NOMO-1 (cell line): ENCODE measurements around the gene ZNF423.

ENCODE experiments used
- DNase-seq, 2 experiments: peaks; one replicate each; lab custom pipeline; 2025; ENCODE audit not compliant: unreplicated experiment in 2 of 2; lab: John Stamatoyannopoulos, UW

ZNF423 gene

DNA sequence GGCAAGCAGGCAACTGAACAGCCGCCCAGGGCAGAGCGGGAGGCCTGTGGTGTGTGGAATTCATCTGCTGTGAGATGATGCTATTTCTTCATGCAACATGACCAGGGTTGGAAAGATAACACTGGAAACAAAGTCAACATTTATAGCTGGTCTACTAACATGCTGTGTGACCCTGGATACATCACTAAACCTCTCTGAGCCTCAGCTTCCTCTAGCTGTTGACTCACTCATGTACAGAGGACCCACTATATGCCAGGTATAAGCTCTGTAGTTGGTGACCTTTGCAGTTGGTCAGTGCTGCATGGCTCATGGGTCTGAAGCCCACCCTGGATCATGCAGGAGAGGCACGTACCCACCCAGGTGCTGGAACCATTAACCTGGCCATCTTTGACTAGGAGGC is 180.9 kb downstream of the ZNF423 start:
- DNase-seq = no peak

GRCh38 chr16:49674351-49674851 is 181.5 kb downstream of the ZNF423 start:
- no peak for DNase-seq

DNA sequence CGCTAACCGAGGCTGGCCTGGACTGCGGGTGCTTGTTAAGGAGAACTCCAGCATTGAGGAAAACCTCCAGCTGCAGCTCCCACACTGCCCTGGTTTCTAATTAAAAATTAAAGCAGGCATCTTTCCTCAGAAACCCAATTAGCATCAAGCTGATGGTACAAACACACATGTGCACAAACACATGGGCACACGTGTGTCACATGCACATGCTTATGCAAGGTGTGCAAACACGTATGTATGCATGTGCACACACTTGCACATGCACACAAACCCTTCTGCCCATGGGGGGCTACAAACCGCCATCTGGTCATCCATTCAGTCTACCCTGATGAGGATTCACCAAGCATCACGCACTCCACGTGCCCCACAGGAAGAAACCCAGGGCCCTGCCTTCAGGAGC is 182.5 kb downstream of the ZNF423 start:
- no peak for DNase-seq

GRCh38 chr16:49672753-49673152 is 183.2 kb downstream of the ZNF423 start:
- DNase-seq = no peak

GRCh38 chr16:49671333-49671732 is 184.6 kb downstream of the ZNF423 start:
- DNase-seq = no peak

DNA sequence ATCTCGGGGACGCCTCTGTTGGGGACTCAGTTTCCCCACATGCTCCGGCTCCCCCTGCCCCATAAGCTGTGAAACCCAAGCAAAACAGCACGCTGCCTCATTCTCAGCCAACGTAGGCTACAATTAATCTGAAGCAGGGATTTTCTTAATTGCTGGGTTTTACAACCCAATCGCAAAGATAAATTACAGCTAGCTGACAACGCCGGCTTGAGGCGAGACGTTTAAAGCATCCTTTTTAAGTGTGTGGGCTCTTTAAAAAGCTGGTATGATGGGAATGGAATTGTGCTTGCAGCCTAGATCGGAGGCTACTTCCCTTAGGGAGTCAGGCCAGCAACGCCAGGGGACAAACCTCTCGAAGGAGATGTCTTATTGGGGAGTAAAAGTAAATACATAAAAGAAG is 185.3 kb downstream of the ZNF423 start:
- DNase-seq = no peak

GRCh38 chr16:49665482-49666230 is 190.3 kb downstream of the ZNF423 start:
- no peak for DNase-seq

GRCh38 chr16:49664221-49665215 is 191.4 kb downstream of the ZNF423 start:
- DNase-seq = no peak

DNA sequence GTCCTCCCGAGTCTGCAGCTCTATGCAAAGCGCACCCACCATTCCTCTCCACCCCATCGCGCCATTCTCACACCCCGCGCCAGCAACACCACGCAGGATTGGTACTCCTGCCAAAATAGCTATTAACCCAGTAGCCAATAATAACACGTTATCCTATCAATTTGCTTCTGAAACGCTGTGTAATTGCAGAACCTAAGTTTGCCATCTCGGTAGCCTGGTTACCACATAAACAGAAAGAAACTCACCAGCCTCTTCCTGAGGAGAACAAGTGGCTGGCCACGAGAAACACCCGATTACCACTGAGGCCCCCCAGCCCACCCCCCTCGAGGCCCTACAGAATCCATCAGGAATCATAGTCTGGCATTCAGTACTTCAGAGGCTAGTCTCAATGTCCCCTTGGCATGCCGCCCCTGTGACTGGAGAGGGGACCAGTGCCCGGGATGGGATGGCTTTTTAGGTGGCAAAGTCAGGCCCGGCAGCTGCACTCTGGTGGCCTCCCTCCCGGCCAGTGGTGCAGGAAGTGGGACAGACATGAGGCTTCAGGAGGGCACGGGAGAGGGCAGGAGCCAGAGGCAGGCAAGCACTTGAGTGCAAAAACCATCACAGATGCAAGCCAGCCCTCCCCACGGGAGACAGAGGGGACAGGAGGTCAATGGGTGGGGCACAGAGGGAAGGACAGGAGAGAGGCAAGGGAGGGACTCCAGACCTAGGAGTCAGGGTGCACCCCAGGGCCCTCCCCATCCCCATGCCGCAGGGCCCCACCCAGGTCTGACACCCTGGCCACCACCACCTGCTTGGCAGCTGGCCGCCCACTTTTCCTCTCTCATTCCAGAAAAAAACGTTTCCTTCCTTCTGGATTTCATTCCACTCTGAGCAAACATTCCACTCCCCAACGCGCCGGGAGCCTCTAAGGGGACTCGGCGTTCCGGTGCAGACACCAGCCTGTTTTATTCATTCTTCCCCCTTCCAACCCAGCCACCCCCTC is 192.5 kb downstream of the ZNF423 start:
- DNase-seq = no peak

- no peak for DNase-seq
Measured at GRCh38 chr16:49662569-49662968, 193.3 kb downstream of the ZNF423 start.

GRCh38 chr16:49661465-49662187 is 194.3 kb downstream of the ZNF423 start:
- no peak for DNase-seq

DNA sequence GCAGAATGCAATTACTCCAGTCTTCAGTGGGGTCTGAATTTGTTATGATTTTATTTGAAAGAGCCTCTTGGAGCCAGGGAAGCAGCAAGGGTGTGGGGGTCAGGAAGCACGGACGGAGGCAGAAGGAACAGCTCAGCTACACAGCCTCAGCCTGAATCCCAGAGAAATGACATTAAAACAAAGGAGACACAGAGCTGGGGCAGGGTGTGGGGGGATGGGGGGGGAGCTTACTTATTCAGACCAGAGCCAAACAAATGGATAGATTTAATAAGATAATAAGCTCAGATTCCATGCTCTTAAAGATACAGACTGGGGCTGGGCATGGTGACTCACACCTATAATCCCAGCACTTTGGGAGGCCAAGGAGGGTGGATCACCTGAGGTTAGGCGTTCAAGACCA is 195.3 kb downstream of the ZNF423 start:
- DNase-seq = no peak

DNA sequence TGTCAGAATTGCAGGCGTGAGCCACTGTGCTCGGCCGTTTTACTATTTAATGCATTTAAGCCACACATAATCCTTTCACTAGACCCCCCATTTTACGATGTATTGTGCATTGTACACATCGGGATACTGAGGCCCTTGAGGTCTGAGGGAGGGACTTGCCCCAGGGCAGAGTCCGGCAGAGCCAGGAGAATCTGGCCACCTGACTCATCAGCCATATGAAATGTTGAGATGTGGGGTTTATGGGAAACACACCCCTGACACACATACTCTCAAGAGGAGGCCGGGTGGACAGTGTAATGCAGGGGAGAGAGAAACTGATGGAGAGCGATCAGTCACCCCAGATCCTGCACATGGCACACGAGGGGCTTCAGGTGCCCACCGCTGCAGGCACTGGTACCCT is 196.6 kb downstream of the ZNF423 start:
- no peak for DNase-seq

- no peak for DNase-seq
Measured at GRCh38 chr16:49658531-49658930, 197.4 kb downstream of the ZNF423 start.

DNA sequence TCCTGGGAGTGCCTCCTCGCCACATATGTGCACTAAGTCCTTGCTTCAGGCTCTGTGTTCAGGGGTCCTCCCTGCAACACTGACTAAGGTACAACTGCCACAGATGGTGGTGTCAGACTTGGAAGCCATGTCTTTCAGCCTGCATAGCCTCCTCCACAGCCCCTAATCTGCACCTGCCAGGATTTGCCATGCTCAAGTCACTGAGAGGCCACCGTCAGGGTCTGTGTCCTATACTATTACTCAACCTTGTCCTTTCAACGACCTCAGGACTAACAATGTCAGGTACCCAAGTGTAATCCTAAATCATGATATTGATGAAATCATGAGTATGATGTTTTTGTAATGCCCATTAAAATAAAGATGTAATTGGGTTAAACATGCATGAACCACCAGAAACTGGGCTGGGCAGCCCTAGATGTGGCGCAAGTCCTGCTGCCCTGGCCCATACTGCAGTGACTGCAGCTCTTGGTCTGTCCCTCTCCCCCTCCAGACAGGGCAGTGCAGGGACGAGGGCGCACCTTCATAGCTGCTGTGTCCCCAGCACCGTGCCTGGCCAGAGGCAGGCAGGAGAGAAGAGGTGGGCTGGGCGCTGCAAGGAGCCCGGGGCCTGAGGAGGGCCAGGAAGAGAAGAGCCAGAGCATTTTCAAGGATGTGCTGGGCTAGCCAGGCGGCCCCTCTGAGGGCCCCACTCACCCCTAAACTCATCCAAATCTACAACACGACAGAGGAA is 198.0 kb downstream of the ZNF423 start:
- no peak for DNase-seq

- no peak for DNase-seq
Measured at GRCh38 chr16:49654425-49654824, 201.5 kb downstream of the ZNF423 start.

GRCh38 chr16:49653577-49653976 is 202.3 kb downstream of the ZNF423 start:
- DNase-seq = no peak

DNA sequence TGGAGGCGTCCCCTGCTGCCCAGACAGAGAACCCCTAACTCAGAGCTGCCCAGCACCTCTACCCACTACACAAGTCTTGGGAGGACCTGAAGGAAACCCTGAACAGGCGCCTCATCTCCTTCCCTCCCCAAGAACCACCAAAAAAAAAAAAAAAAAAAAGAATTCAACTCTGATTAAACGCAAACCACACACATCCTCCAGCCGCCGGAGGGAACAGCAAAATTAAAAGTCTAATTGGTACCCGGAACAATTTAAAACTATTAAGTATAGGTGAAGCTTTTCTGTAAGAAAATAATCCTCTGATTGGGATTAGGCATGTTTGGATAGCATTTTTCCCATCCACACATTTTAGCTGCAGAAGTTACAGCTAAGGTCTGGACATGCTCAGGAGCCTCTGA is 202.7 kb downstream of the ZNF423 start:
- DNase-seq = no peak
